Stimulated activated CD4-positive, alpha-beta T cell treated with anti-CD3 and anti-CD28 coated beads, Interleukin-2, amount 100 ng/mL, for 4 hours (primary cell): ENCODE data around the gene CCNI.

Experiments
- DNase-seq: peaks from one replicate; pipeline ENCODE4 v3.0.0-alpha.2; 2020; ENCODE audit warnings: low read depth

Gene CCNI

DNA sequence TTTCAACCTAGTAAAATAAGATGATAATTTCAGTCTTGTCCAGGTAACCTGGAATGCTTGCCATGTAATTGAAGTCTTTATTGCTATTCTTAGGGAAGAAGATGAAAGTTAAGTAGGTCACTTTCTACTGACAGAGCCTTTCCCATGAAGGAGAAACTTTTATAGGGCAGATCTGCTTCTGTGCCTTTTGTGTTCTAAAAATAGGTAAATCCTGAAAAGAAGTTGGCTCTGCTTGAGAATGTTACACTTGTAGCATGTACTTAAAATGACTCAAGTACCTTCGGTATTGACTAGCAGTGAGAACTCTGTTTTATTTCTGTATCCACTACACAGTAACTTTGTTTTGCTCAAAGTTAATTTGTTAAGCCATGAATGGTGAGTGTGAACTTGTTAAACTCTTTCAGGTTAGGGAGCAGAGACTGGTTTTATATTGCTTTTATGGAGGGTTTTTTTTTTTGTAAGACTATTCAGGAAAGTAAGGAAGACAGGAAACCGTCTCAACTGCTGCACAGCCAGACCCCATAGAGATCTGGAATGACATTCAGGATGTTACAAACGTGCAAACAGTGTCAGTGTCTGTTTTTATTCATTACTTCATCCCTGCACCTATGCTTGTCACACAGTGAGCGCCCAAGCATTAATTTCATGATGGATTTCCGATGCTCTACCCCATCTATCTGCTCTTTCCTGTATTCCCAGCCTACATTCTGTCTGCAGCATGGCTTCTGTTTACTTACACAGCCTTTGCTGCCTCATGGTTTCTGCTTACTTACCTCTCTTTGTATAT lies 73.3 kb downstream of the CCNI start:
- DNase-seq, result no peak

DNA sequence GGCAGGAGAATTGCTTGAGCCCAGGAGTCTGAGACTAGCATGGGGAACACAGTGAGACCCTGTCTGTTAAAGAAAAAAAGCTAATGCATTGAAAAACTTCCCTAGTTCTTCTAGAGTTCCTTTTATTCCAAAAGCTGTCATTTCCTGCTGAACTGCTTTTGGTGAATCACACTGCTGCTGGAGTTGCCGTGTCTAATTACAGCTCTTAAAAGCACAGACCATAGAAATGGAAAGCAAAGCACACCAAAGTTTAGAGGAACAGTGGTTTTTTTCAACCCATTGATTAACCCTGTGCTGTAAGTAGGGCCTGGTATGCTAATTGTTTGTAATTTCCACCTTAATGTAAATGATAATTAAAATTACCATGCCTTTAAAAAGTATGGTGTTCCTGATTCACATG lies 73.9 kb downstream of the CCNI start:
- DNase-seq, result no peak

DNA sequence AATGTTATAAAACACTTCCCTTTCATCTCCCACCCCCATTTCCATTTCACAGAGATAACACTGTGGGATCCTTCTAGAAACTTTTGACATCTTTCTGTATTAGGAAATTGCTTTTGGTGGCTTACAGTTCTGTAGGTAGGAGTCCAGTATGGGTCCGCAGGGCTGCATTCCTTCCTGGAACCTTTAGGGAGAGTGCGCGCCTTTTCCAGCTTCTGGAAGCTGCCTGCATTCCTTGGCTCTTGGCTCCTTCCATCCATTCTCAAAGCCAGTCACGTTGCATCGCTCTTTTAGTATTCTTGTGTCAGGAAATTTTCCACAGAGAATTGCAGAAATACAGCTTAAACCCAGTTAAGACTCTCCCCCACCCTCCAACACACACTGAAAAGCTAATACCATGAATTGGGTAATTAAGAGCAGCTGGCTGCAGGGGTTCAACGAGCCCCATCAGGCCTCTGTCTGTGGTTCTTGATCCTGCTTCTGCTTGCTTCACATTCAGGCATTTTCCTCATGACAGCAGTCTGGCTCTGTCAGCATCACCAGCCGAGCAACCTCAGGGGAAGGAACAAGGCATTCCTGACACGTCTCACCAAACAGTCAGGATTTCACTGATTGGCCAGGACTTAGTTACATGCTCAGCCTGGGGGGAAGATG lies 77.4 kb downstream of the CCNI start:
- DNase-seq, result no peak

DNA sequence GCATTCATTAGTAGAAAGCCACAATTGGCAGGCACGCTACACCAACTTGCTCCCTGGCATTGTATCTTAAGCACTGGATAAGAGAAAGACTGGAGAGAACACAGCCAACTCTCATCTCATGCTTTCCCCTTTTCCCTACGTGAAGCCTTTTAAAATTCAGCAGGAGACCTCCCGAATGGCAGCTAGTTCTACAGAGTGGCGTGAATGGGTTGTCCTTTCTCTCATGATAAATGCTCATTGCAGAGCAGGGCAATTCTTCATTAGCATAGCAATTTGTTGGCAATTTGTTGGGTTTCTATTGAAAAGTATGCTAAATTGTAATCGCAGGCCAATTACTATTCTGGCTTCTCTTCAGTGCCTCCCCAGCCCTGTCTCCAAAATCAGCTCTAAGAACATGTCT lies 78.3 kb downstream of the CCNI start:
- no peak for DNase-seq
